Umbilical cord (tissue), 2 donors: ENCODE results near the gene MECR. TPM values are rescaled to one million over a fixed set of nuclear protein-coding genes. Genes with fewer than 3 reads are reported as not detected.
"Not testable (repeated sequence)": the region's sequence is repeated elsewhere in the genome, so short reads cannot be mapped to it uniquely, and the experiment has no call there.

Experiments used
- DNase-seq: peaks from one replicate; pipeline ENCODE4 v3.0.0-alpha.2; 2015; ENCODE audit warnings: low spot score
- total RNA-seq: library from RNA; depleted of rRNA; stranded (reverse); fragments of >200 nt; gene quantifications from one replicate; pipeline ENCODE4 v1.2.3, GENCODE V29; 2014; ENCODE audit warnings: low replicate concordance; ENCODE audit not compliant: insufficient read depth

The MECR gene
- total RNA-seq, 1 donor from 2014 or later = 12.3 TPM

DNA sequence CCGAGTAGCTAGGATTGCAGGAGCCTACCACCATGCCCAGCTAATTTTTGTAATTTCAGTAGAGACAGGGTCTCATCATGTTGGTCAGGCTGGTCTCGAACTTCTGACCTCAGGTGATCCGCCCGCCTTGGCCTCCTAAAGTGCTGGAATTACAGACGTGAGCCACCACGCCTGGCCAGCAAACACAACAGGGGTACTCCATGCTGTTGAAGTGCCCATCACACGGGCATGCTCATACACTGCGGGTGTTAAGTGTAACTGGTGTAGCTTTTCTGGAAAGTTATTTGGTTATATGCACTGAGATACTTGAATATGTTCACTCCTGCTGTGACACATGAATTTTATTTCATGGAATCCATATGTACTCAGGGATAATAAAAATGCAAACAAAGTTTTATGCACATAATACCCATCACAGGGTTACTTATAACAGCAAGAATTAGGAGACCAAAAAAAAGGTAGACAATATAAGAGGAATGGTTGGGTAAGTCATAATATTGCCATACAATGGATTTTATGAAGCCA lies 58.3 kb downstream of the MECR start:
- no peak for DNase-seq

DNA sequence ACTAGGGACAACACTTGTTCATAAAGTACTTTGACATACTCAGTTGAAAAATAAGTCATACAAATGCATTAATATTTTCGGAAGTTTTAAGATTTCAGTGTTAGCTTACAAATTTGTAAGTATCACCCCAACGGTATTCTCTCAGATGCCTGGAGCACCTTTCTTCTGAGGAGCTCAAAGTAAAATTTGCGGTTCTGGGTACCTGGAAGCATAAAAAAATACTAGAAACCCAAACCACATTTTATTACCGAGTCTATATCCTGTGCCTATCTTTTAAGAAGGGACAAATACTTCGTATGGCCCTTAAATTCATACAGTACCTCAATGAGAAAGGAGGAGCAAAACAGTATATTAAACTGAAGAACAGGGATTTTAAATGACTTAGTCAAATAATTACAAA lies 59.2 kb downstream of the MECR start:
- no peak for DNase-seq

DNA sequence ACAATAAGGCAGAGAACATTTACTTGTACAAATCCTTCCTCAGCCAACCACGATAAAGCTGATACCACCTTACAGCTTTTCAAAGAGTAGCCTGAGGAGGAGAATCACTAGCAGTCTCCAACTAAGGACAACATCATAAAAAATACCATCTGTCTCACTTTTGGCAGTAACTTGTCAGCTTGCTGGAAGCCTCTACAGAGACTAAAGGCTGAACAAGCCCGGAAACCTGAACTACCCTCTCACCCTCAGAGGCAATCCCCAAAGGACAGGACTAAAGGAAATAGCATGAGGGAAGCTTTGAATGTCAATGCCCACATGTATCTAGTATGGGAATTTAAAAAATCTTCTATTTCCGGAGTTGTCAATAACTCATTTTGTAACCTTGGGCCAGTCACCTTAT lies 59.6 kb downstream of the MECR start:
- peak; percentile 44 for DNase-seq

DNA sequence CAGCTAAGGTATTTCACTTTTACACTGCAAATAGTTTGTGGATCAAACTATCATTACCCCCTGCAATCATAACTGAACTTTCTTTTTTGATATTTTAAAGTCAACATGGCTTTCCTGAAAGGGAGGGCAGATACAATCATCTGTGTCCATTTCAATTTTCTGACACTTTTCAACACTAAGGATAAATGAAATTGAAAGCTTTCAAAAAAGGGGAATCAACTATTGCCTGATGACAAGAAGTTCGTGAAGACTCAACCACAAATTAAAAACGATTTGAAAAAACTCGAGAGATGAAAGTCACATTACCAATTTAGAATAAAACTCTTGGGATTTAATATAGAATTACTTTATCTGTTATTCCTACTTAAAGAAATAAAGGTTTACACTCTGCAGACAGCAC lies 60.8 kb downstream of the MECR start:
- DNase-seq = no peak

DNA sequence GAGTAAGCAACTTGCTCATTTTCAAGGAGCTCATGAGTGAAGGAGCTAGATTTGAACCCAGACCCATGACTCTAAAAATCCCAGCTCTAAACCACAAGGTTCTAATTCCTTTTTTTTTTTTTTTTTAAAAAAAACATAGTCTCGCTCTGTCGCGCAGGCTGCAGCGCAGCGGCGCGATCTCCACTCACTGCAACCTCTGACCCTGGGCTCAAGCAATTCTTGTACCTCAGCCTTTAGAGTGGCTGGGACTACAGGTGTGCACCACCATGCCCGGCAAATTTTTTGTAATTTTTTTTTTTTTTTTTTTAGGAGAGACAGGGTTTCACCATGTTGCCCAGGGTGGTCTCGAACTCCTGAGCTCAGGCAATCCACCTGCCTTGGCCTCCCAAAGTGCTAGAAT lies 62.8 kb downstream of the MECR start:
- no peak for DNase-seq

DNA sequence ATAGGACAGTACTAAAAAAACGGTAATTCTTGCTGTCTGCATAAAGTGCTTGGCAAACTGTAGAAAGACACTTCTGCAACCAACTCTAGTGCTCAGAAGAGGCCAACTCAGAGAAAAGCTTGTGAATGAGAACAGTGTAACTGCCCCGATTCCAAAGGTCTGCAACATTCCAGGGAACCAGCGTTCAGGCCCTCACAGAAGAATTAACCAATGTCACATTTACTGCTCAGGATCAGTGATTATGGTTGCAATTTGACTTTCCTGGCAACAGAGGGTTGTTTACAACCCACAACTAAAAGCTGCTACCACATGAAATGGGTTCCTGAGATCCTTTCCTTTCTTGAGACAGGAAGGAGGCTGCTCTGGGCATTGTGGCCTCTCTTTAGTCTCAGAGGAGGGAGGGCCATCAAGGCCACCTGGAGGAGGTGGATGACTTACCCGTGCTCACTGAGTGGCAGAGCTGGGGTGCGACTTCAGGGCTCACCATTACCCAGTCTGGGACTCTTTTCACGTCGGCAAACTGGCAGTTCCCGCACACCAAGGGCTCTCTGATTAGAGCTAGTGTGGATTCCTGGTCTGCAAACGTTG lies 64.3 kb downstream of the MECR start:
- DNase-seq = no peak

DNA sequence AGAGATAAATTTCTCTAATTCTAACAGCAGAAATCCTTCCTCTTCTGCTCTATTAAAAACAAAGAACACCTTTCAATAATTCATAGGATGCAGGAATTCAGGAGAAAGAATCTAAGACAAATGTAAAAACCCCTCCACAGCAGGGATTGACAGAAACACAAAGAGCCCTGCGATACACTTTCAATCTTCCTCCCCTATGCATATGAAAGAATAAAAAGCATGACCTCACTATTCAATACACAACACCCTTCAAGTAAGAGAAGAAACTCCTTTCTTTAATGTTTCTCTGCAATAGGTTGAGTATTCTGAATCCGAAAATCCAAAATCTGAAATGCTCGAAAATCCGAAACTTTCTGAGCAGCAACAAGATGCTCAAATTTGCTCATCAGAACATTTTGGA lies 66.1 kb downstream of the MECR start:
- DNase-seq = no peak

DNA sequence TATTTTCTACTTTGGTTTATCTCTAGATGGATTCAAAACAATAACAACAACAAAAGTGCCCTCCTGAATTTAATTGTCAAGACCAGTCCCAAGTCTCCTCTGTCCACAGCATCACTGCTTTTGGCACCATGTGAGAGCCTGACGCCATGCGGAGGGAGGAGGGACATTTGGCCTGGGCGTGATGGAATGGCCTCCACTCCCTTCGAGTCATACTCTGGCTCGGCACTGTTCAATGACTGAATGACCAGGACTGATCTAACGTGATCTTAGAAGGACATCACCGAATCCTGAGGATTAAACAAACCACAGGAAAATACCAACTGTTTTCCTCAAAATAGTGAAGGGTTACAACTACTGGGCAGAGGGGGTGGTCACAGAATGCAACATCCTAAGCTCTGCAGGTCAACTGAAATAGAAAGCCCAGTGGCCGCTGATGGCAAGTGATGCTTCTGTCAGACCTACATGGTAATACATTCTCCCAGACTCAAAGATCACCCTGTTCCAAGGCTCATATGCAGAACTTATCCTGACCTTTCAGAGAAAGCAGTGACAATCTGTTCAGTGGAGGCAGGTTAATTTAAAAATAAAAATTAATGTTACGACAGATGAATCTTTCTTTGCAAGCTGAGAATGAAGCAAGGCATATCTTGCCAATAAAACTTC lies 68.1 kb downstream of the MECR start:
- DNase-seq = no peak

DNA sequence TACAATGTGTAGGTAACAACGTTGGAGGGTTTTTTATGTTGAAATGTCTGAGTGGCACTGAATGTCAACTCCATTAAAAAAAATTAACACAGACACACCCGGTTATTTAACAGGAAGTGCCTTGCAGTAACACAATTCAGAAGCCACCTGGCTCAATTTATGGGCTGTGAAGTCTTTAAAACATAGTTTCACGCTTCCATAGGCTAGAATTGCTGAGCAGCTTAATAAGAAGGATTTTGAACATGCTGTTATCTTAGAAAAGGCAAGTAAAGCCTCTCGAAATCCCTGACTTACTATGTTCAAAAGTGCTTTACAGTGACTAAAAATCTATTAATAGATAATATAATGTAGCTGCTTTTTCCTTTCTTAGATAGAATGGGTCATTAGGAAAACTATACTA lies 68.7 kb downstream of the MECR start:
- peak; percentile 70 for DNase-seq

DNA sequence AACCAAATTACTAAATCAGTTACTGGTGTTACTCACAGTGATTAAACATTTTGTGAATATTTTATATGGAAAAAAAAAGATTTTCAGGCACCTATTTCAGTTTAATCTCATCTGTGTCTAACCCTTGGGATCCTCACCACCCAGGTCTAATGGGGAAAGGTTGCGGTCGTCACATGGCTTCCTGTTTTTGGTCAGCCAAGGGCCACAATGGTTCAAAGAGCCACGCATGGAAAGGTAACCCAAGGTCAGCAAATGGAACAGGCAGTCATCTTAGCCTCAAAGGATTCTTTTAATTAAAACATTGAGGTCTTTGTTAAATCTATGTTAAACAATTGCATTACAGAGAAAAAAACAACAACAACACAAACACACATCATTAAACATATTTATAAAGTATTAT lies 71.0 kb downstream of the MECR start:
- DNase-seq = no peak

DNA sequence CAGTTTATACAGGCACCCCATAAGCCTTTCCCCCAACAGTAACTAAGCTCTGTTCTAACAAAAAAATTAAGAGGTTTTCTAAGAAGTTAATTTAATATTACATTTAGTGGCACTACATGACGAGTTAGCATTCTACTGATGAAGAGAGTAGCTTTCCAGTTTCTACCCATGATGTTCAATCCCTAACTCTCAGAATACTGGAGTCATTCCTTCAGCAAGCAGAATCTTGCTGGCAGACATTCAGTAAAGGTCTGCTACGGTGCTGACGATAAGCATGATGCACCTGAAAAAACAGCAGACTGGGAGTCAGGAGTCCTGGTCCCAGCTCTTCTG lies 73.5 kb downstream of the MECR start:
- DNase-seq = no peak

DNA sequence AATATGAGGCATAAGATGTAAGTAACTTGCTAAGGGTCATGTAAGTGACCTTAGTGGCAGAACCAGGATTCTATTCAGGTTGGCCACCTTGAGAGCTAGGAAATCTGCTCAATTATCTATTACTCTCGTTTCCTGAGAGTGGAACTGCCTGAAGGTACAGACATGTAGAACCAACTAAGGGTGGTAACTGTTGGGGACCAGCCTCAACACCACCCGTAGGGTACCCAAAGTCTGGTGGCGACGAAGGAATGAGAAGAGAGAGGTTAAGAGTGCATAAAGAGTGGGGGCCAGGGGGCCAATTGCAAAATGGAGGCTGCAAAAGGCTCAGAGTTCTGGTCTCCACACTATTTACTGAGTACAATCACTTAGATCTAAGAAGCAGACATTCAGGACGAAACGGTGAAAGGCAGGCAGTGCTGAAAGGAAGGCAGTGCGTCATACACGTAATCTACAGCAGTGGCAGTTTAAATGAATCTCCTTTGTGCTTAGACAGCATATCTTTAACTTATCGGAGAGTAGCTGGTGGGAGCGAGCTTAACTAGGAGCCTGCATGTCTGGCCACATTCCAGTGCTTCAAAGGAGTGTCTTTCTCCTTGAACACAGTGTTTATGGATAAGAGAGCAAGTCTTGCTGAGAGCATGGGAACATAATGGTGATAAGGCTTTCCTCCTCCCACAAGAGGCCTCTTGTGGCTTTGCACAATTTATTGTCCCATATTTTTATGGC lies 74.0 kb downstream of the MECR start:
- peak; percentile 97 for DNase-seq

DNA sequence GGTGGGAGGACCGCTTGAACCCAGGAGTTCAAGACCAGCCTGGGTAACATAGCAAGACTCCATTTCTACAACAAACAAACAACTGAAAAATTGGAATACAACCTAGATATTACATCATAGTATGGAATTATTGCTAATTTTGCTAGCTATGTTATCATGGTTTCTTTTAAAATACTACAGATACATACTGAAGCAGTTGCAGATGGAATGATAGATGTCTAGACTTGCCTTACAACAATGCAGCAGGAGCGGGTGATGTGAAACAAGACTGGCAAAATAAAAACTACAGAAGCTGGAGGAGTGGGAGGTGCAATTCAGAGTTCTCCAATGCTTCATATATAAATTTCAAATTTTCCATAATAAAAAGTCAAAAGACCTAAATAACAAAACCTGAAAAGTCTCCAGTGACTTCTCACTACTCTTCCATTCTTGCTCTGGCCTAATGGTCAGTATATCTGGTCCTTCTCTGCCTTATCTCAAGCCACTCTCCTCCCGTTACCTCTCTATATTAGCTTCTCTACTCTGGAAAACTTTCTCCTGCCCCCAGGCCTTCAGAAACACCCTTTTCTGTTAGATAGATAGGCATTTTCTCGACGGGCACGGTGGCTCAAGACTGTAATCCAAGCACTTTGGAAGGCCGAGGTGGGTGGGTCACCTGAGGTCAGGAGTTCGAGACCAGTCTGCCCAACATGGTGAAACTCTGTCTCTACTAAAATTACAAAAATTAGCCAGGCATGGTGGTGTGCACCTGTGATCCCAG lies 78.5 kb downstream of the MECR start:
- DNase-seq = no peak

DNA sequence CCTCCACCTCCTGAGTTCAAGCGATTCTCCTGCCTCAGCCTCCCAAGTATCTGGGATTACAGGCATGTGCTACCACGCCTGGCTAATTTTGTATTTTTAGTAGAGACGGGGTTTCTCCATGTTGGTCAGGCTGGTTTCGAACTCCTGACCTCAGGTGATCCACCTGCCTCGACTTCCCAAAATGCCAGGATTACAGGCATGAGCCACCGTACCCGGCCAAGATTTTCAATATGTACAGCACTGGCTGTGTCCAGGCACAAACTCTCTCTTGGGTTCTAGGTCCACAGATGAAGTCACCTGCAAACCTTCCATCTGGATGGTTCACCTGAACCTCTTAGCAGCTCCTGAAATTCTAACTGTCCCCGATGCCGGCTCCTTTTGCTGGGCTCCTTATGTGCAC lies 80.4 kb downstream of the MECR start:
- not testable (repeated sequence) for DNase-seq

DNA sequence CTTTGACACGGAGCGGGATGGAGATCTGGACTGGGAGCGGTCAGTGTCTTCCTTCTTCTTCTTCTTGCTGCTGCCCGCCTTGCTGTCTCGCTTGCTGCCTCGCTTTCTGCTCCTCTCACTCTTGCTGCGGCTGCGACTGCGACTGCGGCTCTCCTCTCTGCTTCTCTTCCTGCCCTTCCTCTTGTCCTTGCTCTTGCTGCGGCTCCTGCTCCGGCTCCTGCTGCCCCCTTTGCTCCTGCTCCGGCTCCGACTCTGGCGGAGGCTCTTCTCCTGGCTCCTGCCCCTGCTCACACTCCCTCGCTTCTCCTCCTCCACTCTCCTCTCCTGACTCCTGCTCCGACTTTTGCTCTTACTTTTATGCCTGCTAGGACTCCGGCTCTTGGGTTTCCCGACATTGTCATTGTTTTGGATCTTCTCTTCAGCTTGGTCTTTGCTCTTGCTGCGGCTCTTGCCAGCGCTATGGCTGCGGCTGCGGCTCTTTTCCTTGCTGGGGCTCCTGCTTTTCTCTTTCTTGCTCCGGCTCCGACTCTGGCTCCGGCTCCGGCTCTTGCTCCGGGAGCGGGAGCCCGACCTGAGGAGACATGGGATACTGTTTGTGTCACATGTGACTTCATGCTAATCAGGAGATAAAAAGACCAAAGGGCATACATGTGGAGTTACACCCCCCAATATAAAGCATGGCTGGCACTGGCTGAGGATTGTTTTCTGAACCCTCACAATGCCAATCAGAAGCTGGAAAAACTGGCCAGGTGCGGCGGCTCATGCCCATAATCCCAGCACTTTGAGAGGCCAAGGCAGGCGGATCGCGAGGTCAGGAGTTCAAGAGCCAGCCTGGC lies 81.9 kb downstream of the MECR start:
- DNase-seq = no peak

DNA sequence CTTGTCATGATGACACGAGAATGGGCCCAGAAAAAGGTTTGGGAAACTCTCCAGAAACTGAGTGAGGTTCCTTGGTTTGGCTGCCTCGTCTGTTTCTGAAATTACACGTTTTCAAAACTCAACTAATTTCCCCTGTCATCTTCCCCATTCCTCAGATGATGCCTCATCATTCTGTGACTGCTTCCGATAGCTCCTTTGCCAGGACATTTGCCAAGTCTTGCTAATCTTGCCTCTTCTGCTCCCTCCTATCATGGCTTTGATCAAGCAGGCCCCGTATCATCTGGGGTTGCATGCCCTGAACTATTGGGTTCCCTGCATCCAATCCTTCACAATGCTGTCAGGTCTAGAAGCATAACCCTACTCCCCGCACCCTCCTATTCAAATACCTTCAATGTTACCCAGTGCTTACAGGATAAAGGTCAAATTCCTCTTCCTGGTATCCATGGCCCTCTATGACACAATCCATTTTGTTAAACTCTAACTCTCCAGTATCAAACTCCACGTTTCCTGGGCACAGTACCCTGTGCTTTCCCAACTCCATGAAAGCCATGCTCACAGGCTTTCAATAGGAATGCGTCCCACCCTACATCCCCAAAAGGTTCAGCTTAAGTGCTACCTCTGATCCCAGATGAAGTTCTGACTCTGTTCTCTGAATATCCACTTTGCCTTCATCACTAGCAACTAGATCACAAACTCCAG lies 84.8 kb downstream of the MECR start:
- DNase-seq = peak; percentile 20

DNA sequence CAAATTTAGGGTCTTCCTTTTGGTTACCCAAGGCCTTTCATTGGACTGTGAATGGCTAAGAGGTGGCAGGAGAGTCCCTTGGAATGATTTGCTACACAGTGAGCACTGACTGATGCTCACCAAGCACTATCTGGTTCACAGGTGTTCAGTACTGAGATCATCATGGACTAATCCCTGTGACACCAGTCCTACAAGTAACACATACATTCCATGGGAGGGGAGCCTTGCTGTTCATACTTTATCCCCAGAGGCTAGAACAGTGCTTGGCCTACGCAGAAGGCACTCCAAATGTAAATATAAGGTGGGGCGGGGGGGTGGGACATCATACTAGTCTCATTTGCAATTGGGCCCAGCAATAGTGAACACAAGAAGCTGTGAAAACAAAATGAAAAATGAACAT lies 86.6 kb downstream of the MECR start:
- DNase-seq = no peak

DNA sequence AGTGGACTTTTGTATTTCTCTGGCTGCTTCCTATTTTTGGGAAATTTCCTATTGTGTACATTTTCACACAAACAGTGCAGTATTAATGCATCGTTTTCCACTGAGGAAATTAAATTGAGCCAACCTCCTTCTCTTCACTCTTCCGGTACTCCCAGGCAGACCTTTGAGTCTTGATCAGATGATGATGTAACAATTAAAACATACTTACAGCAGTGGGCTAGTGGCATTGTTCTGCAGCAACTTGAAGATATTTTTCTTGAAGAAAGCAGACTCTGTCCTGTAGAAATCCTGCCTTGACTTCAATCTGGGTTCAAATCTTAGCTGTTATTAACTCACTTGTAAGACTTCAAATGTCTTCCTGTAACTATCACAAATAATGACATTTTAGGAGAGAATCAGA lies 88.0 kb downstream of the MECR start:
- no peak for DNase-seq
